ENCODE results near the gene IRAK1BP1.
A peak's percentile ranks its signal among the peaks of the same experiment; 100 is the strongest.
"Not testable (repeated sequence)": the region's sequence is repeated elsewhere in the genome, so short reads cannot be mapped to it uniquely, and the experiment has no call there.

Gene IRAK1BP1

GRCh38 chr6:78867370-78868040 lies at the start of gene IRAK1BP1:
Gene IRAK1BP1, plus strand, starts transcription at chr6:78867551. Its CDS starts 26 bp downstream, at chr6:78867577.
- DNase-seq (ENCODE audit: low spot score) = peak; percentile 48

DNA sequence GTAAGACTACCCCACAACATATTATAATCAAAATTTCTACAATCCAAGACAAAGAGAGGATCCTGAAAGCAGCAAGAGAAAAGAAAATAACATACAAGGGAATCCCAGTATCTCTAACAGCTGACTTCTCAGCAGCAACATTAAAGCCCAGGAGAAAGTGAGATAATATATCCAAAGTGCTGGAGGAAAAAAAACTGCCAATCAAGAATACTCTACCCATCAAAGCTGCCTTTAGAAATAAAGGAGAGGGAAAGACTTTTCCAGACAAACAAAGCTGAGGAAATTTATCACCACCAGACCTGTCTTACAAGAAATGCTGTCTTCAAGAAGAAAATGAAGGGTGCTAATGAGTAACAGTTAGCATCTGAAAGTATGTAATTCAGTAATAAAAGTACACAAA lies 43.3 kb upstream of the IRAK1BP1 start:
- no peak for DNase-seq (ENCODE audit: low spot score)

DNA sequence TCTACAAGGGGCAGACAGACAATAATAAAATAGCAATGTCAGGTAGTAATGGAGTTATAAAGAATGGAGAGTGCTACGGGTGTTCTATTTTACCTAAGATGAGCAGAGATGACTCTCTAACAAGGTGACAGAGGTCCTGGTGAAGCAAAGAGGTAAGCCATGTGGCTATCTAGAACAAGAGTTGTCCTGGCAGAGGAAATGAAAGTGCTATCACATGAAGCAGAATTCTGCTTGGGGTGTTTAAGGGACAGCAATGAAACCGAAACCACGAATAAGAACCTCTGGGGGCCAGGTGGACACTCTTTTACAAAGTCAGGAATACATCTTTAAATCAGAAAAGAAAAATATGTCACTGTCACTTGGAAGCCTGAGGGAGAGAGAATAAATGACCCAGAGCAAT lies 37.9 kb upstream of the IRAK1BP1 start:
- DNase-seq (ENCODE audit: low spot score) = no peak

- no peak for DNase-seq (ENCODE audit: low spot score)
Measured at GRCh38 chr6:78830805-78831204, 36.5 kb upstream of the IRAK1BP1 start.

DNA sequence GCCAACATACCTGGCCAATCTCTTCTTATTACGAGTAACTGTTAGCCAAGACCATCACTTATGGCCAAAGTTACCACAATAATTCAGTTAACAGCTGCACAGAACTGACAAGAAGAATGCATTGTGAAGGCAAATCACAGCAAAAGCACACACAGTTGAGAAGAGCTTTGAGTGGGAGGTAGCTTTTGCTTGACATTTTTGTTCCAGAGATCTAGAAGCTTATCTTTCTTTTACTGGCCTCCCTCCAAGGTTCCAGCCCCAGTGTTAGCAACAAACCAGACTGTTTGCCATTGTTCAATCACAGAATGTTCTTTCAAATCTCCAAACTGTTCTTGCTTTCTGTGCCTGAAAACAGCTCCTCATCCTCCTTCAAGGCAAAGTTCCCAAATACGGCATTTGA lies 35.9 kb upstream of the IRAK1BP1 start:
- DNase-seq (ENCODE audit: low spot score) = no peak

GRCh38 chr6:78832091-78832808 lies 35.1 kb upstream of the IRAK1BP1 start:
- DNase-seq (ENCODE audit: low spot score) = no peak

GRCh38 chr6:78835817-78836216 lies 31.5 kb upstream of the IRAK1BP1 start:
- no peak for DNase-seq (ENCODE audit: low spot score)

GRCh38 chr6:78836598-78836997 lies 30.8 kb upstream of the IRAK1BP1 start:
- no peak for DNase-seq (ENCODE audit: low spot score)

DNA sequence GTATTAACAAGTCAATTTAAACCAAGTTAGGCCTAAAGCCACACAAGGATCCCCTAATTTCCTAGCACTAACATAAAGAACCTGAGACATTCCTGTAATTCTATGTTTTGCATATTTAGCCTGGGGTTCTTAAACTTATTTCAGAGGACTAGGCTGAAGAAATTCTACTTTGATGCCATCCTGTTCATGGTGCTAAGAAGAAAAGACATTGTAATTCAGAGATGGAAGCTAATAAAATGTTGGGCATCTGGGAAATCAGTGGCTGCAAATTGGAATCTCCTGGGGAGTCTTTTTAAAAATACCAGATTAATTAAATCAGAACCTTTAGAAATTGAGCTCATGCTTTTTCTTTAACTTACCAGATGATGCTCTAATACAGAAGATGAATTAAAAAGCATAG lies 26.2 kb upstream of the IRAK1BP1 start:
- no peak for DNase-seq (ENCODE audit: low spot score)

- no peak for DNase-seq (ENCODE audit: low spot score)
Measured at GRCh38 chr6:78842953-78843352, 24.4 kb upstream of the IRAK1BP1 start.

GRCh38 chr6:78844899-78845298 lies 22.5 kb upstream of the IRAK1BP1 start:
- no peak for DNase-seq (ENCODE audit: low spot score)

DNA sequence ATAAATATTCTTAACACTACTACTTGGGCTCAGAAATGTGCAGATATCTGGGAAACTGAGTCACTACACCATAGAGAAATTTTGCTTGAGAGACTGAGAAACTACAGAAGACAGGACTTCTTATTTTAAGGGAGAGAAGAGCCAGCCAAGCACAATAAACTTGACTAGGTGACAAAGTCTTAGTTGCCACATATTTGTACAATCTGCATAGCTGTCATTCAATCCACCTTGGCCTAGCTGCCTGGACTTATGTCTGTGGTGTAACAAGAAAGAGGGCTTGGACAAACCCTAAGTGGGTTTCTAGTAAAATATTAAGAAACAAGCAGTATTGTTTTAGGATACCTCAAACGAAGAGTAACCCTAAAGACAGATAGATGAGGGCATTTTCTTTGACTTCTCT lies 21.8 kb upstream of the IRAK1BP1 start:
- DNase-seq (ENCODE audit: low spot score) = no peak

DNA sequence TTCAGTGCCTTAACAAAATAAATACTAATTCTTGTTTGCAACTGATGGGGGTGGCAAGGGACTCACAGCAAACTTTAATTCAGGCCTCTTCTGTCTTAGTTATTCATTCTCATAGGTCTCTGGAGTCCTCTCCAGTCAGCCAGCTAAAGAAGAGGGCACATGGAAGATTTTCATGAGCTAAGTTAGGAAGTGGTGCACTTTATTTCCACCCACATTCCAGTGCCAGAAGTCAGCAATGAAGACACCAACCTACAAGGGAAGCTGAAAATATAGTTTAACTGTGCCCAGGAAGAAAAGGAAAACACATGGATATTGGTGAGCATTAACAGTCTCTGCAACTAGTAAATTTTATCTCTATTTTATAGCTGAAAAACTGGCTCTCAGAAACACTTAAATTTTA lies 16.7 kb upstream of the IRAK1BP1 start:
- DNase-seq (ENCODE audit: low spot score) = no peak

- no peak for DNase-seq (ENCODE audit: low spot score)
Measured at GRCh38 chr6:78851156-78851555, 16.2 kb upstream of the IRAK1BP1 start.

DNA sequence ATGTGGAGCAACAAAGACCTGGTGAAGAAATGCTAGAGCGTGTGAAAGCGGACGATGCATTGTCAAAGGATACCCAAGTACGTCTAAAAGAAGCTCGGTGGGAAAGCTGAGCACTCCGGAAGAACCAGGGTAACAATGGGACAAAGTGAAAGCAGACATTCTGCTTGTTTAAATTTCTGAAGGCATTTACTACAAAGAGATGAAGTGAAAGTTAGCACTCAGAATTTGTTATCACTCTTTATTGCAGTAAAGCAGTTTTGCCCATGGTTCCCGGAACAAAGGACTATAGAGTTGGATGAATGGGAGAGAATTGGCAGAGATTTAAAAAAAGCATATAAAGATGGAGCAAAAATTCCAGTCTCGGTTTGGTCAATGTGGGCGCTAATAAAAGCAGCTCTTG lies 12.8 kb upstream of the IRAK1BP1 start:
- no peak for DNase-seq (ENCODE audit: low spot score)

DNA sequence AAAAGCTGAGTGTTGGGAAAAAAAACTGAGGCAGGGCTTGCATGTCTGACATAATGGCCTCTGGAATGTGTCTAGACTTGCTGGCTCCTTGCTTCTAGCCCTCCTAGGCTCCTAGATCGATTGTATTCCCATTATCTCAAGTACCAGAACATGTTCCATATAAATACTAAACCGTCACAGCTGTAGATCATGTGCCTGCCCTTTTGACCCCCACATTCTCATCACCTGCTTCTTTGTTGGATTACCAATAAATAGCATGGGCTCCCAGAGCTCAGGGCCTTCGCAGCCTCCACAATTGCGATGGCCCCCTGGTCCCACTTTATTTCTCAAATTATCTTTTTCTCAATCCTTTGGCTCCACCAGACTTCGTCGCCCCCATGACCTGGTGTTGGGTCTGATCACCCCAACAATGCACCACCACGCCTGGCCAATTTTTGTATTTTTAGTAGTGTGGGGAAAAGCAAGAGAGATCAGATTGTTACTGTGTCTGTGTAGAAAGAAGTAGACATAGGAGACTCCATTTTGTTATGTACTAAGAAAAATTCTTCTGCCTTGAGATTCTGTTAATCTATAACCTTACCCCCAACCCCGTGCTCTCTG lies 8.9 kb upstream of the IRAK1BP1 start:
- DNase-seq (ENCODE audit: low spot score) = not testable (repeated sequence)

- DNase-seq (ENCODE audit: low spot score) = no peak
Measured at GRCh38 chr6:78861509-78861908, 5.8 kb upstream of the IRAK1BP1 start.

GRCh38 chr6:78863576-78863975 lies 3.8 kb upstream of the IRAK1BP1 start:
- no peak for DNase-seq (ENCODE audit: low spot score)

GRCh38 chr6:78864957-78865356 lies 2.4 kb upstream of the IRAK1BP1 start:
- no peak for DNase-seq (ENCODE audit: low spot score)

DNA sequence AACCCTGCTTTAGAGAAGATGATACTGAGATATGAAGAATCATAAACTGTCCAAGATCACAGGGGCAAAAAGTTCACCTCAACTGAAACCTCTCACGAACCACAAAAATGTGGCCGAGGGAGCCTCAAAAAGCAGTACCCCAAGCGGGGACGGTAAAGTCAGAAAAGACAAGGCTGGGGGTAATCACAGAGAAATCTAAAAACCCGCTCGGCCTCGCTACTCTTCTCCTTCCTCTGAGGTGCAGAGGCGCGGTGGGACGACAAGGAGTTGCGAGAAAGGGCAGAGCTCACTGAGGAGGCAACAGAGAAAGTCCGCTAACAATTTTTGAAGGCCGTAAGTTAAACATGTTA lies 356 bp upstream of the IRAK1BP1 start:
- DNase-seq (ENCODE audit: low spot score) = no peak

DNA sequence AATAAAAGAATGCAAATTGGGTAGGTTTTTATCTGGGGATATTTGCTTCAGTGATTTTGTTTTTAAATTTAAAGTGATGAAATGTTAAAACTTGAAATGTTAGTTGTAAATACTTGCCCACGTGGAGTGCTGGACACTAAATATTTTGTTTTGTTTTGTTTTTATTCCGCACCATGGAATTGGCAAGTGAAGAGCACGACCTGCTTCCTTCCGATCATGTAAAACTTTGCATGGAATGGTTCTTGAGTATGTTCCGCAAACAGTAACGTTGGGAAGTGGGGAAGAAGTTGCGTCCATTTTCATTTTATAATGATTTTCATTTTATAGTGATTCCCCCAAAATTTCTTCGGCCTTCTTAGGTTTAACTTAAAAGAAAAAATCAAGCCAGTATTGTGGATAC lies 765 bp downstream of the IRAK1BP1 start:
- DNase-seq (ENCODE audit: low spot score) = no peak

GRCh38 chr6:78875505-78875904 lies 8.2 kb downstream of the IRAK1BP1 start:
- DNase-seq (ENCODE audit: low spot score) = no peak

- no peak for DNase-seq (ENCODE audit: low spot score)
Measured at GRCh38 chr6:78883651-78884050, 16.3 kb downstream of the IRAK1BP1 start.

DNA sequence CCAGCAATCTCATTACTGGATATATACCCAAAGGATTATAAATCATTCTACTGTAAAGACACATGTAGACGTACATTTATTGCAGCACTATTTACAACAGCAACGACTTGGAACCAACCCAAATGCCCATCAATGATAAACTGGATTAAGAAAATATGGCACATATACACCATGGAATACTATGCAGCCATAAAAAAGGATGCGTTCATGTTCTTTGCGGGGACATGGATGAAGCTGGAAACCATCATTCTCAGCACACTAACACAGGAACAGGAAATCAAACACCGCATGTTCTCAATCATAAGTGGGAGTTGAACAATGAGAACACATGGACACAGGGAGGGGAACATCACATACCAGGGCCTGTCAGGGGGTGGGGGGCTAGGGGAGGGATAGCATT lies 22.6 kb downstream of the IRAK1BP1 start:
- DNase-seq (ENCODE audit: low spot score) = not testable (repeated sequence)
